Stimulated activated CD4-positive, alpha-beta T cell treated with anti-CD3 and anti-CD28 coated beads, Interleukin-1b, Interleukin-23, amount 100 ng/mL, for 48 hours (primary cell): ENCODE data around the gene LPAR3.
A peak's percentile ranks its signal among the peaks of the same experiment; 100 is the strongest.

Experiments used
- DNase-seq: peaks from one replicate; pipeline ENCODE4 v3.0.0-alpha.2; 2020

The LPAR3 gene

GRCh38 chr1:84899969-84900368 lies 7.0 kb upstream of the LPAR3 start:
- DNase-seq: no peak

GRCh38 chr1:84896279-84896678 lies 3.3 kb upstream of the LPAR3 start:
- no peak for DNase-seq

GRCh38 chr1:84890566-84890965 lies 2.4 kb downstream of the LPAR3 start:
- no peak for DNase-seq

DNA sequence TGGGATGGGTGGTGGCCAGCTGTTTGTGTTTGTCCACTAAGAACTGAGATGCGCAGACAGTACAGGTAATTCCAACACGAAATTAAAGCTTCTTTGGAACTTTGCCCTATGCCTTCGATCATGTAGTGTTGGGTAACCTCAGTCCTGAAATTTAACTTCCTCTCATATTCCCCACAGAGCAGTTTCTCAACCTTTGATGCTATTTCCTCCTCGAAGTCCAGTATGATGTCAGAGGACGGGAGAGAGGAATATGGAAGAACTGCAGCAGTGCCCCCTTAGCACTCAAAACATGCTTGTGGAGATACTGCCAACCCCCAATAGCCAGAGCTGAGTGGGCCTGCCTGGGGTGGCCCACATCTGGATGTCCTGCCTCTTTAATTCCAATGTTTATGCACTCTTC lies 3.6 kb downstream of the LPAR3 start:
- no peak for DNase-seq

DNA sequence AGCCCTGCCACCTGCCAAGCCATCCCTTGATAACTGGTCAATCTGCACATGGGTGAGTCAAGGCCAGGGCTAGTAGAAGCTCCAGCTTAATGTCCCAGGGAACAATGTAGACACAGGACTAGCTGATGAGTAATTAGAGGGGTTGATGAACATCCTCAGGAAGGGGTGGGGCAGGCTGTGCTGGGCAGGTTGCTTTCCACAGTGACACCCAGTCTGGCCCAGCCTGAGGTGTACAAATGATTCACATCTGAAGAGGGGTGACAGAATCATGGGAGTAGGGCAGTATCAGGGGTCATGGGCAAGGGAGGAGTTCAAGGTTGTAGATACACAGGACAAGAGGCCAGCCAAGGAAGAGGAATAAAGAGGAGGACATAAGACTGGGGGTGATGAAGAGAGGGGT lies 4.3 kb downstream of the LPAR3 start:
- DNase-seq: peak; percentile 18

GRCh38 chr1:84887261-84887934 lies 5.6 kb downstream of the LPAR3 start:
- no peak for DNase-seq

DNA sequence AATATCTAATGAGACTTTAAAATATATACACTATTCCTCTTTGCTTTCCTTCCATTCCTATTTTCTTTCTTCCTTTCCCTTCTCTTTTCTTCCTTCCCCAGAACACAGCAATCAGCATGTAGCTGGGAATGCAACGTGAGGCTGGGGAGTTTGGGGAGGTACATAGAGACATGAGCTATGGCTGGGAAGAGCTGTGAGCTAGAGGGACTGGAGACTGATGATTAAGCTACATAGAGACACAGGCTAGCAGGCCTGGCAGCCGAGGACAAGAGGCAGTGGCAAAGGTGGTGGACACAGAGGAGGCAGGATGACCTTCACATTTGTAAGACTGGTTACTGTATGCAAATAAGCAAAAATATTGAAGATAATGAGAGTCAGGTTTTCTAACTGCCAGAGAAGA lies 7.5 kb downstream of the LPAR3 start:
- no peak for DNase-seq

GRCh38 chr1:84884671-84885389 lies 8.2 kb downstream of the LPAR3 start:
- no peak for DNase-seq

- no peak for DNase-seq
These were observed 9.7 kb downstream of the LPAR3 start for GRCh38 chr1:84883286-84883685.

- DNase-seq: no peak
These were observed 15.4 kb downstream of the LPAR3 start for GRCh38 chr1:84877592-84877991.

GRCh38 chr1:84876353-84876752 lies 16.7 kb downstream of the LPAR3 start:
- no peak for DNase-seq

- no peak for DNase-seq
These were observed 19.6 kb downstream of the LPAR3 start for GRCh38 chr1:84873366-84873765.

DNA sequence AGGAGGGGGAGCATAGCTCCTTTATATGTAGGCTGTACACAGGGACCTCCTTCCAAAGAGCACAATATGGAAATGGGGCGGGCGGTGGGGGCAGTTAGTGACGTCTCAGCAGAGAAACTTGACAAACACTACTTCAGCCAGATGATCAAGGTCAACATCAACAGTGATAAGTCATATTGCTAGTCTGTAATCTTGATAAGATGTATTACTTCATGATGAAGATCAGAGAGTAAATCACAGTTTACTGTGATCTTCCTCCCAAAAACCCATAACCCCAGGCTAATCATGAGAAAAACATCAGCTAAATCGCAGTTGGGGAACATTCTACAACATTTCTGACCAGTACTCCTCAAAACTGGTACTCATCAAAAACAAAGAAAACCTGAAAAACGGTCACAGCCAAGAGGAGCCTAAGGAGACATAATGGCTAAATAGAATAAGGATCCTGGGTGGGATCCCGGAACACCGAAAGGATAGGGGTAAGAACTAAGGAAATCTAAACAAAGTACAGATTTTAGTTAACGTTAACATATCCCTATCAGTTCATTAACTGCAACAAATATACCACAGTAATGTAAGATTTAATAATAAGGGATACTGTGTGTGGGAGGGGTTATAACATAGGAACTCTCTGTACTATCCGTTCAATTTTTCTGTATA lies 20.2 kb downstream of the LPAR3 start:
- DNase-seq: no peak

- no peak for DNase-seq
These were observed 21.8 kb downstream of the LPAR3 start for GRCh38 chr1:84871181-84871580.

- DNase-seq: no peak
These were observed 22.4 kb downstream of the LPAR3 start for GRCh38 chr1:84870591-84870990.

DNA sequence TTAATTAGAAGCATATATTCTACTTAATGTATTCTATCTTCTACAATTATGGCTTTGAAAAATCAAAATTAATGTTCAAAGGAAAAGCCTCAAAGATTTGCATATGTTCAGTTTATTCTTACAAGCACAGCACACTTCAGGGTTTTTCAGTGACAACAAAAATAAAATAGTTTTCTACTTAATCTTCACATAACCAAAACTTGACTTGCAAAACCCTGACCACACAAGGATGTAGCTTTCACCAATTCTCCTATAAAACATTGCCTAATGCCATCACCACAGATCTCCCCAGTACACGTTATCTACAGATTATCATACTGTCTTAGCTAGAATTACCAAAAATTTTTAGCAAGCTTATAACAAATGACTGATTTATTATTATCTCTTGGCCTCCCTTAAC lies 23.3 kb downstream of the LPAR3 start:
- DNase-seq: no peak

DNA sequence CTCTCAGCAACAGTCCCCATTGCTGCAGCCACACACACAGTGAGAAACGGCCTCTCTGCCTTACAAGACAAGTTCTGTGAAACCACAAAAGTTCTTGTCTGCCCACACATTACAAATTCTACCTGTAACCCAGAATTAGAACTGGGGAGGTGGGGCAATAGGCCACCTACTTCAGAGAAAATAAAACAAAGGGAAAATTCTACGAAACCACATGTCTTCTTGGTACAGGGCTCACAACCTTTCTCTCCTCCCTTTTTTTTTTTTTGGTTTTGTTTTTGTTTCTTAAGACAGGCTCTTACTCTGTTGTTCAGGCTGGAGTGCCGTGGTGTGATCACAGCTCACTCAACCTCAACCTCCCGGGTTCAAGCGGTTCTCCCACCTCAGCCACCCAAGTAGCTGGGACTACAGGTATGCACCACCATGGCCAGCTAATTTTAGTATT lies 30.2 kb downstream of the LPAR3 start:
- peak; percentile 41 for DNase-seq

- DNase-seq: no peak
These were observed 30.9 kb downstream of the LPAR3 start for GRCh38 chr1:84861988-84862644.

- no peak for DNase-seq
These were observed 31.5 kb downstream of the LPAR3 start for GRCh38 chr1:84861516-84861915.

- DNase-seq: no peak
These were observed 33.1 kb downstream of the LPAR3 start for GRCh38 chr1:84859866-84860265.

- no peak for DNase-seq
These were observed 35.1 kb downstream of the LPAR3 start for GRCh38 chr1:84857906-84858305.

DNA sequence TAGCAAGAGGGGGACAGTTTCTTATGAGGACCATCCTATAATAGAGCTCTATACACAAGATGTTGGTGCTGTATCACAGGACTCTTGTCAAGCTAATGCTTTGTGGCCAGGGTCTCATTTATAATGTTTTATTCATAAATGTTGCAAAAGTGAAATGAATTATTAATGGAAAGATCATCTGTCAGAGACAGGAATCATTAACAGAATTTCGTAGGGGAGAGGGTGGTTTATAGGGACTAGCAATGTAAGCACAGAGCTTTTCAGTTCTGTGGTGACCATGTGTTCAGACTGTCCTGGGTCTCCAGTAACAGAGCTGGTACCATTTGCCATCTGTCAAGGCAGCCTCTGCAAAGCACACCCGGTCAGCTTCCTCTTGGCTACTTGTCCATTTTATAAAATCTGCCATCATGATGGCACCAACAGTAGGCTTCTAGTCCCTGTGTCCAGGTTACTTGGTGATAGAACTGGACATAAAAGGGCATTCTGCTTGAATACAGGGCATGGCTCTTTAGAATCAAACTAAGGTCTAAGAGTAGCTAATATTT lies 36.2 kb downstream of the LPAR3 start:
- DNase-seq: no peak
